ENCODE results near the gene NADK2.

- TF ChIP-seq CTCF (IDR thresholded peaks at IDR 0.05; ENCODE audit: extremely low read depth in 1 of 2, insufficient read depth in 1 of 2, low read depth in 1 of 2, low read length in 2 of 2) (no peak), POLR2AphosphoS5 (IDR thresholded peaks at IDR 0.05; ENCODE audit: insufficient read depth, low read depth, low read length) (no peak), FOS (IDR thresholded peaks at IDR 0.05; ENCODE audit: borderline replicate concordance, insufficient read depth, low read length) (no peak), POLR2A (IDR thresholded peaks at IDR 0.05; ENCODE audit: low read depth, low read length) (no peak), EZH2 (IDR thresholded peaks at IDR 0.05; ENCODE audit: borderline replicate concordance, low read depth, low read length, severe bottlenecking) (no peak), GATA2 (IDR thresholded peaks at IDR 0.05; ENCODE audit: insufficient read depth, insufficient read length, low read depth, low read length) (no peak)
- TF ChIP-seq, protein P1, sequence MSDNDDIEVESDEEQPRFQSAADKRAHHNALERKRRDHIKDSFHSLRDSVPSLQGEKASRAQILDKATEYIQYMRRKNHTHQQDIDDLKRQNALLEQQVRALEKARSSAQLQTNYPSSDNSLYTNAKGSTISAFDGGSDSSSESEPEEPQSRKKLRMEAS (IDR thresholded peaks at IDR 0.05; ENCODE audit: insufficient read depth, insufficient read length), result no peak
These were observed 1.9 kb upstream of the NADK2 start for GRCh38 chr5:36243653-36244052.

Data from endothelial cell of umbilical vein (primary cell).